ENCODE results near the gene SLC30A5.

The SLC30A5 gene

GRCh38 chr5:69152731-69153130 lies 58.9 kb downstream of the SLC30A5 start:
- Histone ChIP-seq H3K27ac (replicated peaks) (no peak overlapping the region), H3K27me3 (ENCODE audit: insufficient read depth, poor library complexity, severe bottlenecking) (no peaks in the 10 kb centered on the region), H3K4me3 (replicated peaks; ENCODE audit: insufficient read depth, low read length) (no peak overlapping the region)
- peak; percentile 80; the same call in 1 of the 2 replicates for TF ChIP-seq SPI1 (IDR thresholded peaks at IDR 0.05; ENCODE audit: borderline replicate concordance, low read depth)
- TF ChIP-seq GABPA (IDR thresholded peaks at IDR 0.05; ENCODE audit: low read depth) = no peak
- DNase-seq (ENCODE audit: low read depth in 1 of 2, low spot score in 1 of 2) = peak in 1 of 2 experiments; percentile 39

GRCh38 chr5:69156456-69156855 lies 62.6 kb downstream of the SLC30A5 start:
- H3K27ac ChIP-seq (replicated peaks) = no peak overlapping the region
- no peak overlapping the region for H3K4me3 ChIP-seq (replicated peaks; ENCODE audit: insufficient read depth, low read length)
- no peak for DNase-seq (ENCODE audit: low read depth in 1 of 2, low spot score in 1 of 2)
- no peaks in the 10 kb centered on the region for H3K27me3 ChIP-seq (ENCODE audit: insufficient read depth, poor library complexity, severe bottlenecking)
- no peak for TF ChIP-seq CTCF (IDR thresholded peaks at IDR 0.05; ENCODE audit: insufficient read depth, low read length)
- no peak for TF ChIP-seq POLR2AphosphoS5 (IDR thresholded peaks at IDR 0.05; ENCODE audit: low read depth)
- TF ChIP-seq SPI1 (IDR thresholded peaks at IDR 0.05; ENCODE audit: borderline replicate concordance, low read depth) = no peak
- no peak for TF ChIP-seq GABPA (IDR thresholded peaks at IDR 0.05; ENCODE audit: low read depth)
- no peak for TF ChIP-seq REST (IDR thresholded peaks at IDR 0.05; ENCODE audit: insufficient replicate concordance, low read depth)

- no peaks in the 10 kb centered on the region for H3K27me3 ChIP-seq (ENCODE audit: insufficient read depth, poor library complexity, severe bottlenecking)
- DNase-seq (ENCODE audit: low read depth in 1 of 2, low spot score in 1 of 2) = no peak
- TF ChIP-seq SPI1 (IDR thresholded peaks at IDR 0.05; ENCODE audit: borderline replicate concordance, low read depth) = no peak
- TF ChIP-seq GABPA (IDR thresholded peaks at IDR 0.05; ENCODE audit: low read depth) = no peak
- no peak for TF ChIP-seq POLR2AphosphoS5 (IDR thresholded peaks at IDR 0.05; ENCODE audit: low read depth)
- no peak for TF ChIP-seq REST (IDR thresholded peaks at IDR 0.05; ENCODE audit: insufficient replicate concordance, low read depth)
- no peak for TF ChIP-seq CTCF (IDR thresholded peaks at IDR 0.05; ENCODE audit: insufficient read depth, low read length)
- H3K4me3 ChIP-seq (replicated peaks; ENCODE audit: insufficient read depth, low read length) = no peak overlapping the region
- H3K27ac ChIP-seq (replicated peaks) = no peak overlapping the region
Observed at GRCh38 chr5:69158039-69158438, 64.2 kb downstream of the SLC30A5 start.

- H3K4me3 ChIP-seq (replicated peaks; ENCODE audit: insufficient read depth, low read length) = no peak overlapping the region
- H3K27me3 ChIP-seq (ENCODE audit: insufficient read depth, poor library complexity, severe bottlenecking) = no peaks in the 10 kb centered on the region
- H3K27ac ChIP-seq (replicated peaks) = no peak overlapping the region
- TF ChIP-seq CTCF (IDR thresholded peaks at IDR 0.05; ENCODE audit: insufficient read depth, low read length) = no peak
- TF ChIP-seq POLR2AphosphoS5 (IDR thresholded peaks at IDR 0.05; ENCODE audit: low read depth) = no peak
- no peak for TF ChIP-seq SPI1 (IDR thresholded peaks at IDR 0.05; ENCODE audit: borderline replicate concordance, low read depth)
- no peak for TF ChIP-seq REST (IDR thresholded peaks at IDR 0.05; ENCODE audit: insufficient replicate concordance, low read depth)
- TF ChIP-seq GABPA (IDR thresholded peaks at IDR 0.05; ENCODE audit: low read depth) = no peak
- no peak for DNase-seq (ENCODE audit: low read depth in 1 of 2, low spot score in 1 of 2)
Observed at GRCh38 chr5:69160651-69161050, 66.8 kb downstream of the SLC30A5 start.
